Fibroblast of lung (primary cell): ENCODE results near the gene WDR86. TPM values are rescaled to one million over a fixed set of nuclear protein-coding genes. Genes with fewer than 3 reads are reported as not detected.

Source experiments
- DNase-seq, 2 donors: peaks; one replicate each; pipeline versions ENCODE4 v3.0.0 to v3.0.0-alpha.2; 2010; ENCODE audit warnings: low read depth in 2 of 2
- H2AFZ ChIP-seq: 2 replicates; pipeline ENCODE4 v1.5.1; 2012; ENCODE audit warnings: low read length, control low read depth, inconsistent platforms
- H3K27ac ChIP-seq: 2 replicates; pipeline ENCODE4 v1.5.1; 2011; ENCODE audit warnings: low read length, control low read depth; ENCODE audit not compliant: insufficient read depth
- H3K27me3 ChIP-seq: 2 replicates; pipeline ENCODE4 v1.5.1; 2011; ENCODE audit warnings: mild to moderate bottlenecking, low read length; ENCODE audit not compliant: control insufficient read depth, insufficient read depth
- H3K36me3 ChIP-seq: 2 replicates; pipeline ENCODE4 v1.5.1; 2011; ENCODE audit warnings: low read length; ENCODE audit not compliant: control insufficient read depth, insufficient read depth
- H3K4me1 ChIP-seq: 2 replicates; pipeline ENCODE4 v1.5.1; 2011; ENCODE audit warnings: low read length; ENCODE audit not compliant: control insufficient read depth, insufficient read depth; ENCODE audit errors: extremely low read depth
- H3K4me2 ChIP-seq: 2 replicates; pipeline ENCODE4 v1.5.1; 2011; ENCODE audit warnings: low read length, control low read depth; ENCODE audit not compliant: insufficient read depth; ENCODE audit errors: extremely low read depth
- H3K4me3 ChIP-seq, 4 experiments: fragments of 200-600 bp in 1 of 4; sonication (generic) in 1 of 4; replicated peaks in 1 of 4; 2 replicates each; pipeline ENCODE4 v1.5.1; 2011 to 2016; ENCODE audit warnings: low read length in 4 of 4, low read depth in 3 of 4, mild to moderate bottlenecking in 3 of 4, control low read depth in 2 of 4, inconsistent platforms in 1 of 4, mixed read lengths in 1 of 4; ENCODE audit not compliant: insufficient read depth in 1 of 4; ENCODE audit errors: control extremely low read depth in 1 of 4
- H3K79me2 ChIP-seq: 2 replicates; pipeline ENCODE4 v1.5.1; 2012; ENCODE audit warnings: mild to moderate bottlenecking, low read length, inconsistent platforms; ENCODE audit not compliant: control insufficient read depth, insufficient read depth
- H3K9ac ChIP-seq: 2 replicates; pipeline ENCODE4 v1.5.1; 2011; ENCODE audit warnings: mild to moderate bottlenecking, low read length, control low read depth; ENCODE audit not compliant: insufficient read depth
- H3K9me3 ChIP-seq: 2 replicates; pipeline ENCODE4 v1.5.1; 2012; ENCODE audit warnings: low read depth, low read length; ENCODE audit not compliant: control insufficient read depth, insufficient read depth
- H4K20me1 ChIP-seq: 2 replicates; pipeline ENCODE4 v1.5.1; 2011; ENCODE audit warnings: low read length; ENCODE audit not compliant: control insufficient read depth, insufficient read depth; ENCODE audit errors: extremely low read depth
- EZH2 ChIP-seq: IDR thresholded peaks from 2 replicates; pipeline ENCODE4 v1.5.1; 2012; ENCODE audit warnings: low read length, control low read depth, mild to moderate bottlenecking; ENCODE audit errors: missing control alignments
- polyA plus RNA-seq, 2 donors: library from polyadenylated mRNA; depleted of rRNA in 1 of 2; stranded (reverse) in 1 of 2; unstranded in 1 of 2; fragments of >200 nt; gene quantifications; 2 replicates each; pipeline ENCODE4 v1.2.1, GENCODE V29; 2011 to 2012; ENCODE audit warnings: missing spikeins in 1 of 2
- total RNA-seq: library from RNA; depleted of rRNA; stranded (reverse); fragments of >200 nt; gene quantifications from 2 replicates; pipeline ENCODE4 v1.2.1, GENCODE V29; 2014
- TF ChIP-seq, protein P1 (sequence below), 2 donors: IDR thresholded peaks in 1 of 2; conservative IDR thresholded peaks in 1 of 2; 1 replicate in 1 of 2; 2 replicates in 1 of 2; pipeline ENCODE4 v1.5.1; 2011 to 2012; ENCODE audit warnings: low read length in 2 of 2, control low read depth in 1 of 2, inconsistent platforms in 1 of 2, low read depth in 1 of 2, mild to moderate bottlenecking in 1 of 2

WDR86 gene
- total and polyA plus RNA-seq, 2 donors (not counting 1 experiment from before 2014, with no cell fraction given), result 0.33 TPM; not detected in 1

DNA sequence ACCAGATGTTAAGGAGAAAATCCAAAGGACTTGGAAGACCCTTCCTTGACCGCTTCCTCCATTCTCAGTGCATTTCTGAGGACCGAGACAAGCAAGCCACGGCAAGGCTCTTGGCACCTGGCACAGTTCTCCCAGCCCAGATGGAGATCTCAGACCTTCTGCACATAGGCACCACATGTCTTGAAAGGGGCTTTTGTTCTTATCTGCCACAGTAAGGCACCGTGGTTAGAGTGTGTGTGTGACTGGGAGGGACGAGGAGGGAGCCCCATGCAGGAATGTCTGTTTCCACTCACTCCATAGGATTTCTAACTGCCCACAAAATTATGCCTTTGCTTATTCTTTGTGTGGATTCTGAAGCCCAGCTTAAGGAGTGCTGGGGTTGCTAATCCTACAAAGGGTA, 10.3 kb upstream of the WDR86 start:
- Histone ChIP-seq H2AFZ (no peak overlapping the region), H3K4me2 (no peak overlapping the region), H3K4me3 (no peak overlapping the region), H4K20me1 (no peaks in the 10 kb centered on the region), H3K4me1 (no peaks in the 10 kb centered on the region), H3K36me3 (no peaks in the 10 kb centered on the region), H3K9ac (no peak overlapping the region), H3K9me3 (no peaks in the 10 kb centered on the region), H3K27me3 (peaks cover 4% of the 10 kb centered on the region), H3K27ac (no peak overlapping the region), H3K79me2 (no peaks in the 10 kb centered on the region)
- TF ChIP-seq, protein P1, sequence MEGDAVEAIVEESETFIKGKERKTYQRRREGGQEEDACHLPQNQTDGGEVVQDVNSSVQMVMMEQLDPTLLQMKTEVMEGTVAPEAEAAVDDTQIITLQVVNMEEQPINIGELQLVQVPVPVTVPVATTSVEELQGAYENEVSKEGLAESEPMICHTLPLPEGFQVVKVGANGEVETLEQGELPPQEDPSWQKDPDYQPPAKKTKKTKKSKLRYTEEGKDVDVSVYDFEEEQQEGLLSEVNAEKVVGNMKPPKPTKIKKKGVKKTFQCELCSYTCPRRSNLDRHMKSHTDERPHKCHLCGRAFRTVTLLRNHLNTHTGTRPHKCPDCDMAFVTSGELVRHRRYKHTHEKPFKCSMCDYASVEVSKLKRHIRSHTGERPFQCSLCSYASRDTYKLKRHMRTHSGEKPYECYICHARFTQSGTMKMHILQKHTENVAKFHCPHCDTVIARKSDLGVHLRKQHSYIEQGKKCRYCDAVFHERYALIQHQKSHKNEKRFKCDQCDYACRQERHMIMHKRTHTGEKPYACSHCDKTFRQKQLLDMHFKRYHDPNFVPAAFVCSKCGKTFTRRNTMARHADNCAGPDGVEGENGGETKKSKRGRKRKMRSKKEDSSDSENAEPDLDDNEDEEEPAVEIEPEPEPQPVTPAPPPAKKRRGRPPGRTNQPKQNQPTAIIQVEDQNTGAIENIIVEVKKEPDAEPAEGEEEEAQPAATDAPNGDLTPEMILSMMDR (conservative IDR thresholded peaks at IDR 0.05 in 1 of 2, IDR thresholded peaks at IDR 0.05 in 1 of 2; ENCODE audit: low read depth in 1 of 2, low read length in 2 of 2), result no peak
- TF ChIP-seq EZH2, result no peak
- peak in 1 of 2 donors; percentile 47 for DNase-seq

DNA sequence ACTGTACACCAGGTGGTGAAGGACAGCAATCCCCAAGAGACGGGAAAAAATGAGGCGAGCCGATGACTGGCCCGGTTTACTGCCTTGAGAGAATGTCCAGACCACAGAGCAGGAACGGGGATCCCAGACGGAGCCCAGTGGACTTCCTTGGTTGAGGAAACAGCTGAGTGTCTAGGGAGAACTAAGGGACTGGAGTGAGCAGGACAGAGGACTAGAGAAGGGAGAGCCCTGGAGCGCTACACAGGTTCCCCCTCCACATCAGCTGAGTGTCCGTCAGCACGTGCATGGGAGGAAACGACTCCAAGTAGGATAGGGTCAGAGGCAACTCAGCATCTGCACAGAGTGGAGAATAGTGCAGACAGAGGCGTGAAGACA, 7.1 kb upstream of the WDR86 start:
- Histone ChIP-seq H3K9me3 (no peaks in the 10 kb centered on the region), H2AFZ (no peak overlapping the region), H3K9ac (no peak overlapping the region), H3K27ac (no peak overlapping the region), H3K4me1 (no peaks in the 10 kb centered on the region), H3K27me3 (peaks cover 12% of the 10 kb centered on the region), H3K4me2 (no peak overlapping the region), H3K4me3 (no peak overlapping the region), H3K36me3 (no peaks in the 10 kb centered on the region), H3K79me2 (no peaks in the 10 kb centered on the region), H4K20me1 (no peaks in the 10 kb centered on the region)
- TF ChIP-seq, protein P1 (conservative IDR thresholded peaks at IDR 0.05 in 1 of 2, IDR thresholded peaks at IDR 0.05 in 1 of 2; ENCODE audit: low read depth in 1 of 2, low read length in 2 of 2), result no peak
- TF ChIP-seq EZH2, result no peak
- DNase-seq, result peak in 1 of 2 donors; percentile 33

DNA sequence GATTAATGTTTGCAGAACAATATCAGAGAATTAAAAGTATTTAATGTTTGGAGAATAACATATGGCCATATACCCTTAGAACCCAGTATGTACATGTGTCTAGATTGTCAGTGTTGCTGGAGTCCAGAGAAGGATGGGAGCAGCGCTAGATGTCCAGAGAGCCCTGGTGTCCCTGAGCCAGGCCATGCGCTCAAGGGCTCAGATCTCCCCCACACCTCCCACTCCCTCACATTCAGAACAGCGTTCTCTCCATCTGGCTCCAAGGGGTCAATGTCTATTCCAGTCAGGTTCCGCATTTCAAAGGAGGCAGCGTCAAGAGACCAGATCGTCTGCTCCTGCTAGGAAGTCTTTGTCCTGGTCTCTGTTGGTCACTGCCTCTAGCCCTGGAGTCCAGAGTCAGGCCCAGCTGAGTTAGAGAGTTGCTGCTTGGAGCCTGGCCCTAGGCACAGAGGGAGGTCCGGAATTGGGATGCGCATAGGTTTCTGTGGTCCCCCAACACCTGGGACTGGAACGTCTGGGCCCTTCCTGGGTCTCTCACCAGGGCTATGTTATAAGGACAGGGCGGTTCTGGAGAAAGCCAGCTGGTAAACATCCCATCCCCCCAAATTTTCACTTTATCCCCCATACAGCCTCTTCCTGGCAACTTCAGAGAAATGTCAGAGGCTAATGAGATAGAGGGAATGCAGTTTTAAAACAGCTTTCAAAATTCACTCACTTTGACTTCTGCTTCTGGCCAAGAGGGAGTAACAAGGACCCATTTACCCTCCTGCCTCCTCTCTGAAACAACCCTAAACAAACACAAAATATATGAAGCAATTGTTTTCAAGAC, 6.5 kb upstream of the WDR86 start:
- H3K4me2 ChIP-seq, result no peak overlapping the region
- H3K27ac ChIP-seq, result no peak overlapping the region
- no peaks in the 10 kb centered on the region for H3K79me2 ChIP-seq
- H3K36me3 ChIP-seq, result no peaks in the 10 kb centered on the region
- H3K9me3 ChIP-seq, result no peaks in the 10 kb centered on the region
- H3K9ac ChIP-seq, result no peak overlapping the region
- H3K27me3 ChIP-seq, result peaks cover 16% of the 10 kb centered on the region
- no peaks in the 10 kb centered on the region for H3K4me1 ChIP-seq
- peak in 1 of 2 donors; percentile 15 for DNase-seq
- H4K20me1 ChIP-seq, result no peaks in the 10 kb centered on the region
- no peak for TF ChIP-seq EZH2
- TF ChIP-seq, protein P1 (conservative IDR thresholded peaks at IDR 0.05 in 1 of 2, IDR thresholded peaks at IDR 0.05 in 1 of 2; ENCODE audit: low read depth in 1 of 2, low read length in 2 of 2), result no peak
- H3K4me3 ChIP-seq, result no peak overlapping the region
- no peak overlapping the region for H2AFZ ChIP-seq
